Panc1 (cell line): ENCODE data around the gene GPRIN1. TPM values are rescaled to one million over a fixed set of nuclear protein-coding genes. Genes with fewer than 3 reads are reported as not detected.

Experiments
- ATAC-seq: fragments of 200-7000 bp; cut with Tn5 transposase; 2 replicates; pipeline ENCODE4 v1.9.1; 2020; ENCODE audit warnings: mild to moderate bottlenecking, moderate library complexity
- Bru-seq: library from RNA; stranded (reverse); fragments of 400-500 nt; gene quantifications from one replicate; lab custom pipeline; 2021; lab: Mats Ljungman, UMichigan
- BruChase-seq, 2 experiments: library from RNA; stranded (reverse); fragments of 400-500 nt; gene quantifications; one replicate each; lab custom pipeline; 2021; lab: Mats Ljungman, UMichigan
- BruUV-seq: library from RNA; stranded (reverse); fragments of 400-500 nt; replicated peaks from 2 replicates; lab custom pipeline; 2021; lab: Mats Ljungman, UMichigan
- CTCF ChIA-PET: fragments of 300-600 bp; sonication (Branson Sonifier 250); formaldehyde crosslinking; loops from one replicate; lab custom pipeline; 2022; ENCODE audit warnings: antibody characterized with exemption; lab: Charles Lee
- POLR2A ChIA-PET: fragments of 300-600 bp; sonication (Branson Sonifier 250); formaldehyde crosslinking; loops from one replicate; lab custom pipeline; 2022; ENCODE audit warnings: antibody characterized with exemption; lab: Charles Lee
- DNase-seq: peaks from one replicate; pipeline ENCODE4 v3.0.0-alpha.2; 2010; ENCODE audit warnings: low read depth, low spot score
- H3K27ac ChIP-seq: 2 replicates; pipeline ENCODE4 v1.5.1; 2011; ENCODE audit warnings: mild to moderate bottlenecking, low read length, inconsistent platforms
- H3K27me3 ChIP-seq: fragments of 200-500 bp; sonication (Bioruptor generic); 2 replicates; pipeline ENCODE4 v1.6.0; 2014; ENCODE audit warnings: low read length, inconsistent platforms; ENCODE audit not compliant: control insufficient read depth, insufficient read depth
- H3K36me3 ChIP-seq: fragments of 200-500 bp; sonication (Bioruptor generic); 2 replicates; pipeline ENCODE4 v1.5.1; 2014; ENCODE audit warnings: inconsistent platforms, mild to moderate bottlenecking, low read length, moderate library complexity; ENCODE audit not compliant: control insufficient read depth, insufficient read depth
- H3K4me1 ChIP-seq: 2 replicates; pipeline ENCODE4 v1.5.1; 2011; ENCODE audit warnings: inconsistent platforms, mild to moderate bottlenecking, low read length, moderate library complexity; ENCODE audit not compliant: control insufficient read depth, insufficient read depth
- H3K4me3 ChIP-seq, 2 experiments: 2 replicates each; pipeline ENCODE4 v1.5.1; 2011 to 2012; ENCODE audit warnings: low read depth in 2 of 2, low read length in 2 of 2, mild to moderate bottlenecking in 2 of 2, inconsistent platforms in 1 of 2, moderate library complexity in 1 of 2
- H3K9me3 ChIP-seq: fragments of 200-500 bp; sonication (Bioruptor generic); 2 replicates; pipeline ENCODE4 v1.5.1; 2014; ENCODE audit warnings: low read depth, mild to moderate bottlenecking, inconsistent platforms, low read length, moderate library complexity; ENCODE audit not compliant: control insufficient read depth, insufficient read depth
- POLR2AphosphoS5 ChIP-seq: IDR thresholded peaks from 2 replicates; pipeline ENCODE4 v1.6.1; 2012; ENCODE audit warnings: mild to moderate bottlenecking, low read depth, low read length, moderate library complexity
- SIN3A ChIP-seq: IDR thresholded peaks from 2 replicates; pipeline ENCODE4 v1.6.1; 2012; ENCODE audit warnings: low read depth, mild to moderate bottlenecking, low read length, moderate library complexity, borderline replicate concordance; ENCODE audit not compliant: insufficient read depth
- TCF7L2 ChIP-seq: IDR thresholded peaks from 2 replicates; pipeline ENCODE4 v1.6.1; 2011; ENCODE audit warnings: mild to moderate bottlenecking, low read depth, low read length, inconsistent platforms
- in situ Hi-C: cut with HindIII; loops from 2 replicates; pipeline ENCODE4 v1.10.0; 2016; ENCODE audit warnings: low sequenced_read_pairs, low pct_unique_long_range_greater_than_20kb
- intact Hi-C: fragments of 100-400 bp; cut with micrococcal nuclease; formaldehyde crosslinking; loops from one replicate; pipeline ENCODE4 v1.10.0; 2022; ENCODE audit not compliant: unreplicated experiment
- long read RNA-seq: library from polyadenylated mRNA; unstranded; transcript quantifications from one replicate; pipeline ENCODE4 v2.0.0, GENCODE V29; 2021; ENCODE audit not compliant: unreplicated experiment
- polyA plus RNA-seq: library from polyadenylated mRNA; unstranded; fragments of >200 nt; gene quantifications from one replicate; pipeline ENCODE4 v1.2.1, GENCODE V29; 2012; ENCODE audit warnings: missing spikeins; ENCODE audit not compliant: insufficient read length
- total RNA-seq: library from RNA; stranded (reverse); gene quantifications from one replicate; pipeline ENCODE4 v1.2.1, GENCODE V29; 2021; ENCODE audit not compliant: unreplicated experiment
- TF ChIP-seq, protein P1 (sequence below), 2 experiments: IDR thresholded peaks; 2 replicates each; pipeline ENCODE4 v1.6.1; 2011 to 2012; ENCODE audit warnings: low read depth in 2 of 2, control low read depth in 1 of 2, low read length in 1 of 2, mild to moderate bottlenecking in 1 of 2, moderate library complexity in 1 of 2; ENCODE audit not compliant: insufficient read depth in 1 of 2
- TF ChIP-seq, protein P2 (sequence below): fragments of 450-650 bp; IDR thresholded peaks from 2 replicates; pipeline ENCODE4 v1.5.1; 2017; ENCODE audit warnings: mild to moderate bottlenecking

GPRIN1 gene
- total RNA-seq (18.9 TPM), Bru-seq, nascent RNA (percentile 58 among the genes with signal in this experiment), BruChase-seq, experiment 1, labeled RNA remaining after a 2-hour chase (percentile 71 among the genes with signal in this experiment), BruChase-seq, experiment 2, labeled RNA remaining after a 6-hour chase (percentile 69 among the genes with signal in this experiment)
- 12.7 TPM for polyA plus RNA-seq
- long read RNA-seq, full-length matches to known transcripts, result 22 of 46 reads
- long read RNA-seq, partial matches to known transcripts, result 0 of 46 reads
- long read RNA-seq, other reads (novel, unspliced or antisense), result 24 of 46 reads

DNA sequence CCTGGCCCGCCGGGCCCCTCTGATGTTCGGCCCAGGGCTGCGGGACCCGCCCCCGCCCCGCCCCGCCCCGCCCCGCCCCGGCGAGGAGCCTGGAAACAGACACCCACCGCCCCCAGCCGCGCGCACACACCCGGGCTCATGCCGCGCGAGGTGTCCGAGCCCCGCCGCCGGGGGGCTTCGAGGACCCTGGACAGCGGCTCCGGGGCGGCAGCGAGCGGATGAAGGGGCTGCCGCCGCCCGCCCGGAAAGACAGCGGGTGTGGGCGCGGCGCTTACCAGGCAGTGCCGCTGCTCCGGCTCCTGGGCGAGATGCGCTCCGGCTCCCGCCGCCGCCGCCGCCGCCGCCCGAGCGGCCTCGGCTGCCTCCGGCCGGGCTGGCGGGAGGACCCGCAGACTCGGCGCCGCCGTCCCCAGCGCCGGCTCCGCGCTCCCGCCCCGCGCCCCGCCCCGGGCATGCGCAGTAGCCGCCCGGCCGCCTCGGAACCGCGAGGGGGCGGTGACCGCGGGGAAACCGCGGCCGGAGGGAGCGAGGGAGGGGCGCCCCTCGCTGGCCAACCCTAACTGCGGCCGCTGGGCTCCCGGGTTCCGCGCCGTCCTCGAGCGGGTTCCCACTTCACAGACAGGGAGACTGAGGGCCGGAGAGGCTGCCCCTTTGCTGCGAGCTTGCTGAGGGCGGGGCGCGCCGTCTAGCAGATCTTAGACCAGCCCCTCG, at the start of gene GPRIN1:
Gene GPRIN1 (minus strand): TSS at position 433 of the 711 bp plus-strand sequence. CDS start 10,322 bp downstream, outside the sequence.
- intact Hi-C loops (no loop called here), in situ Hi-C loops (no loop called here)
- ChIA-PET POLR2A (no interaction called here), CTCF (no interaction called here)
- Histone ChIP-seq H3K4me1 (peaks cover 12% of the 10 kb centered on the region; the same call in 1 of the 2 replicates), H3K27ac (peak within 1 kb of the TSS; percentile 60), H3K9me3 (no peaks in the 10 kb centered on the region), H3K4me3 (peak within 1 kb of the TSS; percentile 67 to 68), H3K36me3 (no peaks in the 10 kb centered on the region), H3K27me3 (no peaks in the 10 kb centered on the region)
- no peak for DNase-seq
- no TSS peak for BruUV-seq
- peak; percentile 91 for ATAC-seq
- TF ChIP-seq SIN3A, result no peak
- TF ChIP-seq, protein P1, sequence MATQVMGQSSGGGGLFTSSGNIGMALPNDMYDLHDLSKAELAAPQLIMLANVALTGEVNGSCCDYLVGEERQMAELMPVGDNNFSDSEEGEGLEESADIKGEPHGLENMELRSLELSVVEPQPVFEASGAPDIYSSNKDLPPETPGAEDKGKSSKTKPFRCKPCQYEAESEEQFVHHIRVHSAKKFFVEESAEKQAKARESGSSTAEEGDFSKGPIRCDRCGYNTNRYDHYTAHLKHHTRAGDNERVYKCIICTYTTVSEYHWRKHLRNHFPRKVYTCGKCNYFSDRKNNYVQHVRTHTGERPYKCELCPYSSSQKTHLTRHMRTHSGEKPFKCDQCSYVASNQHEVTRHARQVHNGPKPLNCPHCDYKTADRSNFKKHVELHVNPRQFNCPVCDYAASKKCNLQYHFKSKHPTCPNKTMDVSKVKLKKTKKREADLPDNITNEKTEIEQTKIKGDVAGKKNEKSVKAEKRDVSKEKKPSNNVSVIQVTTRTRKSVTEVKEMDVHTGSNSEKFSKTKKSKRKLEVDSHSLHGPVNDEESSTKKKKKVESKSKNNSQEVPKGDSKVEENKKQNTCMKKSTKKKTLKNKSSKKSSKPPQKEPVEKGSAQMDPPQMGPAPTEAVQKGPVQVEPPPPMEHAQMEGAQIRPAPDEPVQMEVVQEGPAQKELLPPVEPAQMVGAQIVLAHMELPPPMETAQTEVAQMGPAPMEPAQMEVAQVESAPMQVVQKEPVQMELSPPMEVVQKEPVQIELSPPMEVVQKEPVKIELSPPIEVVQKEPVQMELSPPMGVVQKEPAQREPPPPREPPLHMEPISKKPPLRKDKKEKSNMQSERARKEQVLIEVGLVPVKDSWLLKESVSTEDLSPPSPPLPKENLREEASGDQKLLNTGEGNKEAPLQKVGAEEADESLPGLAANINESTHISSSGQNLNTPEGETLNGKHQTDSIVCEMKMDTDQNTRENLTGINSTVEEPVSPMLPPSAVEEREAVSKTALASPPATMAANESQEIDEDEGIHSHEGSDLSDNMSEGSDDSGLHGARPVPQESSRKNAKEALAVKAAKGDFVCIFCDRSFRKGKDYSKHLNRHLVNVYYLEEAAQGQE (IDR thresholded peaks at IDR 0.05; ENCODE audit: insufficient read depth in 1 of 2, low read depth in 2 of 2, low read length in 1 of 2), result peak; percentile 50 to 51; a peak in 2 of 4 replicates
- TF ChIP-seq, protein P2, sequence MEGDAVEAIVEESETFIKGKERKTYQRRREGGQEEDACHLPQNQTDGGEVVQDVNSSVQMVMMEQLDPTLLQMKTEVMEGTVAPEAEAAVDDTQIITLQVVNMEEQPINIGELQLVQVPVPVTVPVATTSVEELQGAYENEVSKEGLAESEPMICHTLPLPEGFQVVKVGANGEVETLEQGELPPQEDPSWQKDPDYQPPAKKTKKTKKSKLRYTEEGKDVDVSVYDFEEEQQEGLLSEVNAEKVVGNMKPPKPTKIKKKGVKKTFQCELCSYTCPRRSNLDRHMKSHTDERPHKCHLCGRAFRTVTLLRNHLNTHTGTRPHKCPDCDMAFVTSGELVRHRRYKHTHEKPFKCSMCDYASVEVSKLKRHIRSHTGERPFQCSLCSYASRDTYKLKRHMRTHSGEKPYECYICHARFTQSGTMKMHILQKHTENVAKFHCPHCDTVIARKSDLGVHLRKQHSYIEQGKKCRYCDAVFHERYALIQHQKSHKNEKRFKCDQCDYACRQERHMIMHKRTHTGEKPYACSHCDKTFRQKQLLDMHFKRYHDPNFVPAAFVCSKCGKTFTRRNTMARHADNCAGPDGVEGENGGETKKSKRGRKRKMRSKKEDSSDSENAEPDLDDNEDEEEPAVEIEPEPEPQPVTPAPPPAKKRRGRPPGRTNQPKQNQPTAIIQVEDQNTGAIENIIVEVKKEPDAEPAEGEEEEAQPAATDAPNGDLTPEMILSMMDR, result peak; percentile 33; the same call in 1 of the 2 replicates
- TF ChIP-seq TCF7L2, result no peak; the same call in 1 of the 2 replicates
- TF ChIP-seq POLR2AphosphoS5, result 0 out of 2 replicates have a peak, but pooled peaks have one; percentile 38

DNA sequence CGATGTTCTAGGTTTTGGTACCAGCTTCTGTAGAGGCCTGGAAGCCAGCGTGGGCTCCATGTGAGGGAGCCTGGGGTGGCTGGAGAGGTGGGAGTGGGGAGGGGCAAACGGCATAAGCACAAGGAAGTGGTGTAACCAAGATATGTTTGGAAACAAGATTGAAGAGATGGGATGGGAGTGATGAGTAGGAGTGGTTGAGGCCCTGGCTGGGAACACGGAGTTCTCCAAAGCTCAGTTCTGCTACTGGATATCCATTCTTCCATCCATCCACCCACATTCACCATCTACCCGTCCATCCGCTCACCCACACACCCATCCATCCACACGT, 49.5 kb upstream of the GPRIN1 start:
- intact Hi-C loops (no loop called here), in situ Hi-C loops (no loop called here)
- Histone ChIP-seq H3K27ac (no peak overlapping the region), H3K36me3 (no peaks in the 10 kb centered on the region), H3K9me3 (no peaks in the 10 kb centered on the region), H3K27me3 (no peaks in the 10 kb centered on the region), H3K4me3 (no peak overlapping the region), H3K4me1 (no peaks in the 10 kb centered on the region)
- no peak for ATAC-seq
- no TSS peak for BruUV-seq
- CTCF ChIA-PET, result interaction anchor here (0.6 to 2.4 kb wide), 4 partner anchors 13 to 312 kb away, joined by 3 to 17 read pairs (median 4); partner anchors contain the start of gene TSPAN17
- DNase-seq, result no peak
- POLR2A ChIA-PET, result no interaction called here
- TF ChIP-seq SIN3A, result no peak
